Left cardiac atrium (tissue), 4 donors: ENCODE measurements around the gene CDK1. TPM values are rescaled to one million over a fixed set of nuclear protein-coding genes. Genes with fewer than 3 reads are reported as not detected.

Experiments
- ATAC-seq, 2 donors: fragments of 200-7000 bp; cut with Tn5 transposase; one replicate each; pipeline ENCODE4 v1.9.1; 2020; ENCODE audit warnings: mild to moderate bottlenecking in 2 of 2, moderate library complexity in 2 of 2
- DNase-seq: peaks from one replicate; pipeline ENCODE4 v3.0.0-alpha.2; 2020
- intact Hi-C, 2 donors: fragments of 100-400 bp; cut with DNase I; formaldehyde crosslinking; loops; one replicate each; pipeline versions ENCODE4 v1.14.1 to v1.15.1; 2022 to 2023
- total RNA-seq, 2 donors: library from RNA; stranded (reverse); fragmentation: NEBNext Ultra II Directional; extraction: Animal tissue kit (Norgen Biotek cat#: 25700); gene quantifications; one replicate each; pipeline ENCODE4 v1.2.1, GENCODE V29; 2021
- donor health status: DM: no; HTN: yes; CAD: no.
- donor health status: DM: no; HTN: yes; CAD: no; lungs with severe emphysema.
- donor health status: DM: yes; HTN: yes; CAD: no.
- donor health status: Dilated cardiomyopathy.

The CDK1 gene
- total RNA-seq, 2 donors from 2014 or later: 1.5 to 2.7 TPM

DNA sequence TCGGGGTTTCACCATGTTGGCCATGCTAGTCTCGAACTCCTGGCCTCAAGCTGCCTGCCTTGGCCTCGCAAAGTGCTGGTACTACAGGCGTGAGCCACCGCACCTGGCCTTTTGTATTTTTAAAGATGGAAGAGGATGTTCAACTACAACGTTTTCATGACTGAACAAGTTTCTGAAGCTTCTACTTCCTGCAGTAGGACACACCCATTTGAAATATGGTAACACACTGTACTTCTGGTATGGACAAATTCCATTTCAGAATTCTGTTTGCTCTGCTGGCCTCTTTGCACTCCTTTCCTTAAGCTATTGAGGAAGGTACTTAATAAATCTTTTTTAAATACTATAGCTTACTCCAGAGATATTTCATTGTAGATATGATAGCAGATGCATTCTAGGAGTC, 10.9 kb upstream of the CDK1 start:
- intact Hi-C loops: no loop called here
- ATAC-seq (no peak), DNase-seq (no peak)

DNA sequence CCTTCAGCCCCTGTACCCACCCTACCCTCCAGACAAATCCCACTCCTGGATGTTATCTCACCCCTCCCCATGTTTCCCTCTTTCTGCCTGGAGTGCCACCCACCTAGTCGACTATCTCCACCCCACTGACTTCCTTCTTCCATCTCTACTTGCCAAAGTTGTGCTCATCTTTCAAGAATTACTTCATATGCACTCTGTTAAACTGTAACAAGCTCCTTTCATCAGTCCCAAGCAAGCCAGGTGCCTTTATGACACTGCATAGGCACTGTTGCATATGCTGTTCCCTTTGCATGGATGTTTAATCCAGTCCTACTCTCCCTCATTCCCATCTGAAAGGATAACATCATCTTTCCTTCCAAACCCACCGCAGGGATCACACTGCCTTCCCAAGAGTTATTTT, 8.9 kb upstream of the CDK1 start:
- ATAC-seq (no peak), DNase-seq (no peak)
- intact Hi-C loops: no loop called here

GRCh38 chr10:60777696-60778213, 523 bp upstream of the CDK1 start:
- DNase-seq (no peak), ATAC-seq (peak in 1 of 2 donors; percentile 29)
- intact Hi-C loops: no loop called here

DNA sequence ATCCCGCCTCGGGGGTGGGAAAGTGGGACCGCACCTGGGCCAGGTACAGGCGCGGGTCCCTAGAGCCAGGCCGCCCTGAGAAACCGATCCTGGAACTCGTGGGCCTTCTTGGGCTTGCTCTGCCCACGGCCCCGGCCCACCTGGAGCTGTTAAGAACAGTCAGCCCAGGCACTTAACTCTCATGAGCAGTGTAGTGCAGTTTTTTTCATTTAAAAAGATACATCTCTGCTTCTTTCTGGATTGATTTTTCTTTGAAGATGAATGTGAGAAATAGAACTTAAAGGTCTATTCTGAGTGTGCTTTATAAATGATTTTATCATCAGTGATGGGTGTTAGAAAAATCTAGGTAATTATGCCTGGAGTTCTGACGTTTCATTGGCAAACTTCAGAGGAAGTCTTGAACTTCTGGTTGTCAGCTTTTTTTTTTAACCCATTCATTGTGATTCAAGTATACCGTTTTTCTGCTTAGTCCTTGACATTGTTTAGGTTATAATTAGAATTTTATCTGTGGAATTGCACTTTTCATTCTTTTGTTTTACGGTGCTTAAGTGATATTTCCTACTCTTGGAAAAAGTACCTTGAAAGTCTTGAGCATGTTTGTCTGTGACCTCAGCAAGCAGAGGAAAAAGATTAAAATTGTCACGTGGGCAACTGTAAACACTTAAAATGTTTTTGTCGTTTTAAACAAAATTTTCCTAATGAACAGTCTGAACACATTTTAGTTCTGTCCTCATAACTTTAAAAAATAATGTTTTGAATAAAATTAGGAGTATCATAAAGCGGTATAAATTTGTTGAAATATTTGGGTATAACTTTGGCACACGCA, 906 bp downstream of the CDK1 start:
- no peak for ATAC-seq
- intact Hi-C loops: no loop called here
- no peak for DNase-seq

- no peak for ATAC-seq
- no peak for DNase-seq
- intact Hi-C loops: no loop called here
Measured at GRCh38 chr10:60781661-60782060, 3.4 kb downstream of the CDK1 start.

- intact Hi-C loops: no loop called here
- no peak for DNase-seq
- ATAC-seq: no peak
Measured at GRCh38 chr10:60784641-60785040, 6.4 kb downstream of the CDK1 start.

DNA sequence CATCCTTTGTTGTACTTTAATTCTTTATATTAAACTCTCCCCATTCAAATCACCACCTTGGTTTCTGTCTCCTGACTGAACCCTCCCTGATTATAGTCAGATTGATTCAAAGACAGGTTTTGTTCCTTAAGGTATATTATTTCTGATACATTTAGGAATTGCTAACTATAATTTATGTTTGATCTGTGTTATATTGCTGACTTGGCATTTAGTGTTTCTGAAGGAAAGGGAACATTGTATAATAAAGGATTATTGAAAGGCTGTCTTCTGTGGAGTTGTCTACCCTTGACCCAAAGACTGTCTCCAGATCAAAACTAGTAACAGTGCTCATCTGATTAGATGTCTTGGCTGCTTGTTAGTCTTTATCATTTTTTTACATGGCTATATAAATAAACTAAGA, 10.3 kb downstream of the CDK1 start:
- ATAC-seq (no peak), DNase-seq (no peak)

GRCh38 chr10:60789340-60789739, 11.1 kb downstream of the CDK1 start:
- DNase-seq: no peak

More for the DNA sequence above, 10.3 kb downstream of the CDK1 start:
- intact Hi-C loops: no loop called here

GRCh38 chr10:60794953-60795352, 16.7 kb downstream of the CDK1 start:
- ATAC-seq (no peak), DNase-seq (no peak)
- intact Hi-C loops: no loop called here

More at GRCh38 chr10:60789340-60789739, 11.1 kb downstream of the CDK1 start:
- intact Hi-C loops: no loop called here
- ATAC-seq: no peak

GRCh38 chr10:60795465-60796202, 17.4 kb downstream of the CDK1 start:
- DNase-seq (no peak), ATAC-seq (no peak)
- intact Hi-C loops: no loop called here

DNA sequence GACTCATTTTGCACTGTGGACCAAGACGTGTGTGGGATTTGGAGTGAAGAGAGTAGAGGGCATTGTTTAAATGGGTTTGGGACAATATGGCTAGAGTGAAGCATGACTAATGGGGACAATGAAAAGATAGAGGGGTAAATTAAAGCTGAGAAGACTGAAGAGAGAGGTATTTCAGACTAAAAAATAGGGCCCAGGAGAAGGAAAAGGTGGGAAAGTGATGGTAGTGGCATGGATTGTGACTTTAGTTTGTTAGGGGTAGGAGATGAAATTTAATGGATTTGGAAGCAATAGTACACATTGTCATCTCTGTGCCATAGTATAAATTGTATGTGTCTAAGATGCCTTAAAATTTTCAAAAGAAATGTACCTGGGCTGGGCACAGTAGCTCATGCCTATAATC, 18.2 kb downstream of the CDK1 start:
- intact Hi-C loops: no loop called here
- ATAC-seq (no peak), DNase-seq (no peak)

DNA sequence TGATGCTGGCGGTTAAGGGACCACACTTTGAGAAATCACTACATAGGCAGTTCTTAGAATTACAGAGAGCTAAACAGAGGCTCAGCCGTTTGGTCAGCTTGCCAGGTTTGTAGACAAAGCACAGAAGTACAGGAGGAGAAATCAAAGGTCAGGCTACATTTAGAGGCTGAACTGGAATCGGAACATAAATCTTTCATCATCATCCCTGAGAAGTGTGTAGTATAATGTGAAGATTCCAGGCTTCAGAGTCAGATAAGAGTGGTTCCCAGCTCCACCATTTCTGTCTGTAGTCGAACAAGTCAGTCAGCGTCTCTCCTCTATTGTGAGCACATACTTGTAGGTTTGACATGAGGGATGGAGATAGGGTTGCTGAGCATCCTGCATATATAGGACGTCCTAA, 18.9 kb downstream of the CDK1 start:
- no peak for DNase-seq
- ATAC-seq: no peak
- intact Hi-C loops: no loop called here

DNA sequence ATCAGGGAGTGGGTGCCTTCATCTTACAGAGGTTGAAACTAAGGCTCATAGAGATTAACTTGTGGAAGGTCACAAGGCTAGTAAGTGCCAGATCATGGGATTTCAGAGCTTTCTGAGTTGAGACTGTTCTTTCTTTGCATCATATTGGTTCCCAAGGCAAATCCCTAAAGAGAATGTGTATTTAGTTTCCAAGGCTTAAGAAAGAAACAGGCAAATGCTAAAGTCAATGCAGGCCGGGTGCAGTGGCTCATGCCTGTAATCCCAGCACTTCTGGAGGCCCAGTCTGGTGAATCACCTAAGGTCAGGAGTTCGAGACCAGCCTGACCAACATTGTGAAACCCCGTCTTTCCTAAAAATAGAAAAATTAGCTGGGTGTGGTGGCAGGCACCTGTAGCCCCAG, 19.8 kb downstream of the CDK1 start:
- no peak for DNase-seq
- intact Hi-C loops: no loop called here
- ATAC-seq: no peak

- intact Hi-C loops: no loop called here
- no peak for ATAC-seq
- DNase-seq: no peak
Measured at GRCh38 chr10:60798870-60799269, 20.6 kb downstream of the CDK1 start.

DNA sequence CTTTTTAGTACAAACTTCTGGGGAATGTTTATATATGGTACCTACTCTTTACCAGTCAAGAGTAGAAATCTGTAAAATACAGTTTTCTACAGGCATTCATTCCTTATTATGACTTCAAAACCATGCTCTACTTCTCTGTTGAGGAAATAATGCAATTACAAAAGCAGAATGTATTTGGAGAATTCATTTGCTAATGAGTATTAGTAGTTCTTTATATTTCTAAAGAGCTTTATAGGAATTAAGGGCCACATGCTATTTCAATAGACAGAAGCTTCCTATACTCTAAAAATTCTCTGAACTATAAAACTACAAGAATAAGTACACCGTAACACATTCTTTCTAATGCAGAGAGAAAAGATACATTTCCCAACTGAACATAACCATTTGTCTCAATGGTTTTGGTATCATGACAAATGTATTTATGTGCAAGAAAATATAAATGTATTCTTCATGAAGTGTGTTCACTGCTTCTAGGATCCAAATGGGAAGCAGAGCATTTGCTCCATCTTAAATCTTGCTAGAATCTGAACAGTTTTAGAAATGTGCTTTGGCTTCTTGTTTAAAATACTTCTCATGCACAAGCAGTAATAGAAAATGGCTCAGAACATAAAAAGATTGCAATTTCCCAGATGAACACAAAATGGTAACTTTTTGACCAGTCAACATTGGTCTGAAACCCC, 21.8 kb downstream of the CDK1 start:
- ATAC-seq (no peak), DNase-seq (no peak)
- intact Hi-C loops: no loop called here

GRCh38 chr10:60800918-60801317, 22.6 kb downstream of the CDK1 start:
- intact Hi-C loops: no loop called here
- no peak for DNase-seq
- no peak for ATAC-seq

- intact Hi-C loops: no loop called here
- DNase-seq: no peak
- ATAC-seq: no peak
Measured at GRCh38 chr10:60801522-60801921, 23.2 kb downstream of the CDK1 start.

DNA sequence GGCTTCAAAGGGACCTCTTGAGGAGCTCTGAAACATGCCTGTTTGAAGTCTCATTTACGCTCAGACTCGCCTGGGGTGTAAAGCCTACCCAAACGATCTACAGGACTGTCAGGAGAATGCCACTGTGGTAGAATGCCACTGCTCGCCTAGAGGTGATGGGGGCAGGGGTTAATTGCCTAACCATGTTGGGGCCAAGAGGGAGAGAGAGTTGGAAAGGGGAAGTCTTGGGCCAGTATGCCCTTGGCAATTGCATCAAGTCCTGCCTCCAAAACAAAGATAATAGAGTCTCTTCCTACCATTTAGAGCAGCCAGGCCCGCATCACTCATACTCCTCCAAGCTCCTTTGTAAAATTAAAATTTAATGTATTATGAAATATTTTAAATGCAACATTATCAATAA, 25.2 kb downstream of the CDK1 start:
- DNase-seq (no peak), ATAC-seq (no peak)
- intact Hi-C loops: no loop called here

DNA sequence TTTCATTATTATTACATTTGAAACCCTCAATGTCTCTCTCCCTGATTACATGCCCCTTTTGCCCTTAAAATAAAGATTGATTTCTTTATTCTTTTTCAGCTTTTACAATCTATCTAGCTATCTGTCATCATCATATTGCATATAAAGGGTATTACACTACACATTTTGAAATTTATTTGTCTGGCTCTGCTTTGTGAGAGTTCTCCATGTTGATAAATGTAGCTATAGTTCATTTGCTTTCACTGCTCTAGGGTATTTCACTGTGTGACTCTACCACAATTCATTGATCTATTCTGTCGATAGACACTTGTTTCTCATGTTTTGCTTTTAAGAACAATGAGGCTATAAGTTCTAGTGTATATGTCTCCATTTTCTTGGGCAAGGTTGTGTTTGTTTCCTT, 25.6 kb downstream of the CDK1 start:
- intact Hi-C loops: no loop called here
- ATAC-seq: no peak
- DNase-seq: no peak

DNA sequence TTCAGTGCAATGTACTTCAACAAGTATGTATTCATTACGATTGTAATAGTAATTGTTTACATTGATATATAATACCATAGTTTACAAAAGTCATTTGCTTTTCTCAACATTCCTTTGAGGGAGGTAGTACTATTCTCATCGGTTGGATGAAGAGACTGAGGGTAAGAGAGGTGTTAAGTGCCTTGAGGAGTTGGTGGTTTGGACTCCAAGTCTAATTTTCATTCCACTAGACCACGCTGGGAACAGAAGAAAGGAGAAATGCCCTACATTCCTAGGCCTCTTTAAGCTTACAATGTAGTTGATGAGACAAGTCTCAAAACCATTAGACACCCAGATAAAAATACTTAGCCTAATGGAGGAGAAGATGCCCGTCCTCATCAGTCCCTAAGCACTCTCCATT, 28.6 kb downstream of the CDK1 start:
- DNase-seq (no peak), ATAC-seq (no peak)
- intact Hi-C loops: no loop called here
